ENCODE measurements around the gene SLC35F4. TPM values are rescaled to one million over a fixed set of nuclear protein-coding genes. Genes with fewer than 3 reads are reported as not detected.
A peak's percentile ranks its signal among the peaks of the same experiment; 100 is the strongest.

SLC35F4 gene
- total and polyA plus RNA-seq, 12 donors: 0.22 TPM; not detected in 11

GRCh38 chr14:57707219-57707618 is 158.7 kb downstream of the SLC35F4 start:
- no peak for TF ChIP-seq POLR2A (IDR thresholded peaks at IDR 0.05)
- TF ChIP-seq, protein P1, sequence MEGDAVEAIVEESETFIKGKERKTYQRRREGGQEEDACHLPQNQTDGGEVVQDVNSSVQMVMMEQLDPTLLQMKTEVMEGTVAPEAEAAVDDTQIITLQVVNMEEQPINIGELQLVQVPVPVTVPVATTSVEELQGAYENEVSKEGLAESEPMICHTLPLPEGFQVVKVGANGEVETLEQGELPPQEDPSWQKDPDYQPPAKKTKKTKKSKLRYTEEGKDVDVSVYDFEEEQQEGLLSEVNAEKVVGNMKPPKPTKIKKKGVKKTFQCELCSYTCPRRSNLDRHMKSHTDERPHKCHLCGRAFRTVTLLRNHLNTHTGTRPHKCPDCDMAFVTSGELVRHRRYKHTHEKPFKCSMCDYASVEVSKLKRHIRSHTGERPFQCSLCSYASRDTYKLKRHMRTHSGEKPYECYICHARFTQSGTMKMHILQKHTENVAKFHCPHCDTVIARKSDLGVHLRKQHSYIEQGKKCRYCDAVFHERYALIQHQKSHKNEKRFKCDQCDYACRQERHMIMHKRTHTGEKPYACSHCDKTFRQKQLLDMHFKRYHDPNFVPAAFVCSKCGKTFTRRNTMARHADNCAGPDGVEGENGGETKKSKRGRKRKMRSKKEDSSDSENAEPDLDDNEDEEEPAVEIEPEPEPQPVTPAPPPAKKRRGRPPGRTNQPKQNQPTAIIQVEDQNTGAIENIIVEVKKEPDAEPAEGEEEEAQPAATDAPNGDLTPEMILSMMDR (IDR thresholded peaks at IDR 0.05): no peak
- Histone ChIP-seq H3K4me3 (no peak overlapping the region), H3K27me3 (no peaks in the 10 kb centered on the region), H3K4me1 (replicated peaks in 1 of 2) (no peaks in the 10 kb centered on the region), H3K36me3 (replicated peaks in 1 of 2) (no peaks in the 10 kb centered on the region), H3K27ac (no peak overlapping the region), H3K9me3 (replicated peaks in 1 of 3) (no peaks in the 10 kb centered on the region)
- 51 to 61% (median 57%) methylated on average over 5 of the region's 5 CpGs for WGBS, 4 donors
- intact Hi-C loops (cut with DNase I): no loop called here
- no peak for DNase-seq

- H3K36me3 ChIP-seq (replicated peaks in 1 of 2): no peaks in the 10 kb centered on the region
- no peak overlapping the region for H3K4me3 ChIP-seq
- H3K9me3 ChIP-seq (replicated peaks in 1 of 3): no peaks in the 10 kb centered on the region
- intact Hi-C loops (cut with DNase I): no loop called here
- no peaks in the 10 kb centered on the region for H3K4me1 ChIP-seq (replicated peaks in 1 of 2)
- no peaks in the 10 kb centered on the region for H3K27me3 ChIP-seq
- TF ChIP-seq, protein P1 (IDR thresholded peaks at IDR 0.05): no peak
- no peak for TF ChIP-seq POLR2A (IDR thresholded peaks at IDR 0.05)
- DNase-seq: no peak
- no peak overlapping the region for H3K27ac ChIP-seq
- WGBS, 4 donors: 96 to 100% (median 98%) methylated on average over 1 of the region's 1 CpG
Measured at GRCh38 chr14:57704763-57705162, 161.1 kb downstream of the SLC35F4 start.

GRCh38 chr14:57699947-57700346 is 165.9 kb downstream of the SLC35F4 start:
- no peaks in the 10 kb centered on the region for H3K27me3 ChIP-seq
- WGBS, 4 donors: 28 to 65% (median 45%) methylated on average over 3 of the region's 3 CpGs
- intact Hi-C loops (cut with DNase I): loop anchor here in 1 of 2 donors (10.0 kb wide), 1 partner anchor 175 kb away; no protein-coding TSS in a partner anchor

DNA sequence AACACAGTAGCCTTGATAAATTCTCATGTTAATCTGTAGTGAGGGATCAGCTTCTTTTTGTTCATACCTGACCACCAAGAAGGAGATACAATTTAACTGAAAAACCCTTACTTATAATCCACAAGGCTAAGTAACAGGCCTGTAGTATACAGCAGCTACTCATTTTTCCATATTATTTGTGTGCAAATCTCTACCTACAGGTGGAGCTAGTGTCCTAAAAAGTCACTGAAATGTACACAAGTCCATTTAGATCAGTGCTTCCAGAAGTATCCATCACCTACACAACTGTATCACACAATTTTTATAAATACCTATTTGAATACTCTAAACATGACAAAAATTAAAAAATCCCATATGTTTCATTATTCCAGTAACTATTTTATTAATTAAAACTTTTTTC is 173.2 kb downstream of the SLC35F4 start:
- Histone ChIP-seq H3K27me3 (no peaks in the 10 kb centered on the region), H3K4me3 (no peak overlapping the region), H3K9me3 (replicated peaks in 1 of 3) (no peaks in the 10 kb centered on the region), H3K27ac (no peak overlapping the region), H3K4me1 (replicated peaks in 1 of 2) (no peaks in the 10 kb centered on the region), H3K36me3 (replicated peaks in 1 of 2) (no peaks in the 10 kb centered on the region)
- DNase-seq: no peak
- intact Hi-C loops (cut with DNase I): loop anchor here in 1 of 2 donors (10.0 kb wide), 1 partner anchor 182 kb away; no protein-coding TSS in a partner anchor
- no peak for TF ChIP-seq POLR2A (IDR thresholded peaks at IDR 0.05)
- TF ChIP-seq, protein P1 (IDR thresholded peaks at IDR 0.05): peak; percentile 17 to 57 (median 50)

More at GRCh38 chr14:57699947-57700346, 165.9 kb downstream of the SLC35F4 start:
- H3K27ac ChIP-seq: no peak overlapping the region
- H3K4me1 ChIP-seq (replicated peaks in 1 of 2): no peaks in the 10 kb centered on the region
- no peak for DNase-seq
- H3K9me3 ChIP-seq (replicated peaks in 1 of 3): no peaks in the 10 kb centered on the region
- H3K4me3 ChIP-seq: no peak overlapping the region
- H3K36me3 ChIP-seq (replicated peaks in 1 of 2): no peaks in the 10 kb centered on the region
- TF ChIP-seq, protein P1 (IDR thresholded peaks at IDR 0.05): no peak
- TF ChIP-seq POLR2A (IDR thresholded peaks at IDR 0.05): no peak

All from adrenal gland (tissue), 12 donors.